Activated CD8-positive, alpha-beta memory T cell treated with anti-CD3 and anti-CD28 coated beads, Interleukin-2, amount 10 ng/mL, durations not matched to agents 7 days and 5 days (primary cell): ENCODE measurements around the gene TCF12. TPM values are rescaled to one million over a fixed set of nuclear protein-coding genes. Genes with fewer than 3 reads are reported as not detected.

Experiments
- ATAC-seq: fragments of 150-1000 bp; cut with Tn5 transposase; one replicate; pipeline ENCODE4 v1.10.0; 2021; ENCODE audit warnings: moderate library complexity
- CTCF ChIA-PET: fragments of 350-600 bp; sonication (Branson Sonifier 250); formaldehyde crosslinking; loops from one replicate; lab custom pipeline; 2021; ENCODE audit warnings: antibody characterized with exemption; lab: Charles Lee
- DNase-seq: peaks from one replicate; pipeline ENCODE4 v3.0.0-alpha.2; 2020
- H3K27ac Mint-ChIP-seq: one replicate; pipeline ENCODE4 v1.8.0; 2021; ENCODE audit warnings: mild to moderate bottlenecking, mixed read lengths
- H3K27me3 Mint-ChIP-seq: one replicate; pipeline ENCODE4 v1.8.0; 2021; ENCODE audit warnings: mixed read lengths
- H3K36me3 Mint-ChIP-seq: one replicate; pipeline ENCODE4 v1.8.0; 2021; ENCODE audit warnings: mild to moderate bottlenecking, mixed read lengths
- H3K4me1 Mint-ChIP-seq: one replicate; pipeline ENCODE4 v1.8.0; 2021; ENCODE audit warnings: mixed read lengths
- H3K4me3 Mint-ChIP-seq: one replicate; pipeline ENCODE4 v1.8.0; 2021; ENCODE audit warnings: mild to moderate bottlenecking, moderate library complexity, mixed read lengths
- H3K9me3 Mint-ChIP-seq: one replicate; pipeline ENCODE4 v1.8.0; 2022; ENCODE audit warnings: low read depth, mixed read lengths
- total RNA-seq, 2 experiments: library from RNA; stranded (reverse); gene quantifications; one replicate each; pipeline ENCODE4 v1.2.3, GENCODE V29; 2021

TCF12 gene
- total RNA-seq, 2 experiments from 2014 or later = 75.4 to 89.0 TPM

- ATAC-seq (no peak), DNase-seq (no peak)
- H3K36me3 Mint-ChIP-seq = peaks cover 11% of the 10 kb centered on the region
- H3K4me3 Mint-ChIP-seq = no peak overlapping the region
- CTCF ChIA-PET = no interaction called here
- H3K27ac Mint-ChIP-seq = no peak overlapping the region
- H3K27me3 Mint-ChIP-seq = no peaks in the 10 kb centered on the region
- H3K4me1 Mint-ChIP-seq = peaks cover 15% of the 10 kb centered on the region
- no peaks in the 10 kb centered on the region for H3K9me3 Mint-ChIP-seq
These were observed 127.4 kb downstream of the TCF12 start for GRCh38 chr15:57045741-57046382.

- Mint-ChIP-seq H3K27me3 (no peaks in the 10 kb centered on the region), H3K27ac (no peak overlapping the region), H3K9me3 (no peaks in the 10 kb centered on the region), H3K4me1 (peaks cover 15% of the 10 kb centered on the region), H3K36me3 (peaks cover 11% of the 10 kb centered on the region), H3K4me3 (no peak overlapping the region)
- CTCF ChIA-PET = no interaction called here
- DNase-seq (no peak), ATAC-seq (no peak)
These were observed 130.6 kb downstream of the TCF12 start for GRCh38 chr15:57048930-57049549.

GRCh38 chr15:57053470-57053869, 135.0 kb downstream of the TCF12 start:
- no peak overlapping the region for H3K4me3 Mint-ChIP-seq
- CTCF ChIA-PET = no interaction called here
- peaks cover 2% of the 10 kb centered on the region for H3K9me3 Mint-ChIP-seq

GRCh38 chr15:57054204-57054750, 135.8 kb downstream of the TCF12 start:
- no peak overlapping the region for H3K4me3 Mint-ChIP-seq
- no peak for DNase-seq
- CTCF ChIA-PET = no interaction called here
- no peak for ATAC-seq
- peaks cover 13% of the 10 kb centered on the region for H3K4me1 Mint-ChIP-seq
- H3K9me3 Mint-ChIP-seq = peaks cover 2% of the 10 kb centered on the region
- no peaks in the 10 kb centered on the region for H3K27me3 Mint-ChIP-seq
- H3K36me3 Mint-ChIP-seq = peaks cover 6% of the 10 kb centered on the region
- H3K27ac Mint-ChIP-seq = no peak overlapping the region

More at GRCh38 chr15:57053470-57053869, 135.0 kb downstream of the TCF12 start:
- ATAC-seq (no peak), DNase-seq (no peak)
- H3K36me3 Mint-ChIP-seq = peaks cover 9% of the 10 kb centered on the region
- no peaks in the 10 kb centered on the region for H3K27me3 Mint-ChIP-seq
- H3K27ac Mint-ChIP-seq = no peak overlapping the region
- peaks cover 13% of the 10 kb centered on the region for H3K4me1 Mint-ChIP-seq

- Mint-ChIP-seq H3K27me3 (no peaks in the 10 kb centered on the region), H3K9me3 (peaks cover 2% of the 10 kb centered on the region), H3K36me3 (peaks cover 2% of the 10 kb centered on the region), H3K4me3 (no peak overlapping the region), H3K27ac (no peak overlapping the region), H3K4me1 (peaks cover 13% of the 10 kb centered on the region)
- ATAC-seq (no peak), DNase-seq (no peak)
- CTCF ChIA-PET = no interaction called here
These were observed 137.9 kb downstream of the TCF12 start for GRCh38 chr15:57056357-57056756.

GRCh38 chr15:57057134-57057930, 138.9 kb downstream of the TCF12 start:
- CTCF ChIA-PET = no interaction called here
- H3K4me3 Mint-ChIP-seq = no peak overlapping the region
- no peak for DNase-seq
- peaks cover 13% of the 10 kb centered on the region for H3K4me1 Mint-ChIP-seq
- peaks cover 2% of the 10 kb centered on the region for H3K36me3 Mint-ChIP-seq
- H3K27ac Mint-ChIP-seq = no peak overlapping the region
- H3K27me3 Mint-ChIP-seq = no peaks in the 10 kb centered on the region
- H3K9me3 Mint-ChIP-seq = peaks cover 2% of the 10 kb centered on the region
- ATAC-seq = no peak

- no peak for ATAC-seq
- Mint-ChIP-seq H3K9me3 (peaks cover 2% of the 10 kb centered on the region), H3K27ac (no peak overlapping the region), H3K36me3 (peaks cover 6% of the 10 kb centered on the region), H3K4me3 (no peak overlapping the region), H3K27me3 (no peaks in the 10 kb centered on the region), H3K4me1 (peaks cover 13% of the 10 kb centered on the region)
- no peak for DNase-seq
- CTCF ChIA-PET = no interaction called here
These were observed 140.7 kb downstream of the TCF12 start for GRCh38 chr15:57059026-57059660.

- H3K27ac Mint-ChIP-seq = no peak overlapping the region
- no peaks in the 10 kb centered on the region for H3K9me3 Mint-ChIP-seq
- peaks cover 10% of the 10 kb centered on the region for H3K36me3 Mint-ChIP-seq
- DNase-seq (no peak), ATAC-seq (no peak)
- H3K4me1 Mint-ChIP-seq = peaks cover 13% of the 10 kb centered on the region
- H3K27me3 Mint-ChIP-seq = no peaks in the 10 kb centered on the region
- H3K4me3 Mint-ChIP-seq = no peak overlapping the region
- CTCF ChIA-PET = no interaction called here
These were observed 142.4 kb downstream of the TCF12 start for GRCh38 chr15:57060799-57061198.

- CTCF ChIA-PET = no interaction called here
These were observed 142.8 kb downstream of the TCF12 start for GRCh38 chr15:57061281-57061680.

GRCh38 chr15:57061696-57062095, 143.3 kb downstream of the TCF12 start:
- CTCF ChIA-PET = no interaction called here
- peaks cover 12% of the 10 kb centered on the region for H3K4me1 Mint-ChIP-seq
- H3K27ac Mint-ChIP-seq = no peak overlapping the region
- no peaks in the 10 kb centered on the region for H3K27me3 Mint-ChIP-seq
- peaks cover 11% of the 10 kb centered on the region for H3K36me3 Mint-ChIP-seq
- H3K4me3 Mint-ChIP-seq = no peak overlapping the region
- ATAC-seq = no peak
- no peaks in the 10 kb centered on the region for H3K9me3 Mint-ChIP-seq
- no peak for DNase-seq

More at GRCh38 chr15:57061281-57061680, 142.8 kb downstream of the TCF12 start:
- no peaks in the 10 kb centered on the region for H3K9me3 Mint-ChIP-seq
- peaks cover 13% of the 10 kb centered on the region for H3K4me1 Mint-ChIP-seq
- H3K27me3 Mint-ChIP-seq = no peaks in the 10 kb centered on the region
- peaks cover 10% of the 10 kb centered on the region for H3K36me3 Mint-ChIP-seq
- ATAC-seq (no peak), DNase-seq (no peak)
- H3K27ac Mint-ChIP-seq = no peak overlapping the region
- H3K4me3 Mint-ChIP-seq = no peak overlapping the region

GRCh38 chr15:57064033-57064432, 145.6 kb downstream of the TCF12 start:
- H3K9me3 Mint-ChIP-seq = no peaks in the 10 kb centered on the region
- no peak for DNase-seq
- H3K36me3 Mint-ChIP-seq = peaks cover 11% of the 10 kb centered on the region
- CTCF ChIA-PET = no interaction called here
- H3K4me3 Mint-ChIP-seq = no peak overlapping the region
- H3K27me3 Mint-ChIP-seq = no peaks in the 10 kb centered on the region
- no peak for ATAC-seq
- H3K27ac Mint-ChIP-seq = no peak overlapping the region
- no peaks in the 10 kb centered on the region for H3K4me1 Mint-ChIP-seq

GRCh38 chr15:57069423-57069822, 151.0 kb downstream of the TCF12 start:
- Mint-ChIP-seq H3K27me3 (no peaks in the 10 kb centered on the region), H3K27ac (no peak overlapping the region)
- CTCF ChIA-PET = no interaction called here

GRCh38 chr15:57070674-57071073, 152.2 kb downstream of the TCF12 start:
- CTCF ChIA-PET = interaction anchor here (1.2 kb wide), 1 partner anchor 399 kb away, joined by 3 read pairs; no protein-coding TSS in a partner anchor
- Mint-ChIP-seq H3K4me3 (no peak overlapping the region), H3K9me3 (no peaks in the 10 kb centered on the region), H3K36me3 (peaks cover 6% of the 10 kb centered on the region), H3K4me1 (no peaks in the 10 kb centered on the region), H3K27me3 (no peaks in the 10 kb centered on the region), H3K27ac (no peak overlapping the region)
- ATAC-seq = no peak
- no peak for DNase-seq

More at GRCh38 chr15:57069423-57069822, 151.0 kb downstream of the TCF12 start:
- Mint-ChIP-seq H3K9me3 (no peaks in the 10 kb centered on the region), H3K36me3 (peaks cover 8% of the 10 kb centered on the region), H3K4me1 (no peaks in the 10 kb centered on the region), H3K4me3 (no peak overlapping the region)
- DNase-seq (no peak), ATAC-seq (no peak)
